Measurements from ENCODE around the gene ZMIZ1.

Gene ZMIZ1

DNA sequence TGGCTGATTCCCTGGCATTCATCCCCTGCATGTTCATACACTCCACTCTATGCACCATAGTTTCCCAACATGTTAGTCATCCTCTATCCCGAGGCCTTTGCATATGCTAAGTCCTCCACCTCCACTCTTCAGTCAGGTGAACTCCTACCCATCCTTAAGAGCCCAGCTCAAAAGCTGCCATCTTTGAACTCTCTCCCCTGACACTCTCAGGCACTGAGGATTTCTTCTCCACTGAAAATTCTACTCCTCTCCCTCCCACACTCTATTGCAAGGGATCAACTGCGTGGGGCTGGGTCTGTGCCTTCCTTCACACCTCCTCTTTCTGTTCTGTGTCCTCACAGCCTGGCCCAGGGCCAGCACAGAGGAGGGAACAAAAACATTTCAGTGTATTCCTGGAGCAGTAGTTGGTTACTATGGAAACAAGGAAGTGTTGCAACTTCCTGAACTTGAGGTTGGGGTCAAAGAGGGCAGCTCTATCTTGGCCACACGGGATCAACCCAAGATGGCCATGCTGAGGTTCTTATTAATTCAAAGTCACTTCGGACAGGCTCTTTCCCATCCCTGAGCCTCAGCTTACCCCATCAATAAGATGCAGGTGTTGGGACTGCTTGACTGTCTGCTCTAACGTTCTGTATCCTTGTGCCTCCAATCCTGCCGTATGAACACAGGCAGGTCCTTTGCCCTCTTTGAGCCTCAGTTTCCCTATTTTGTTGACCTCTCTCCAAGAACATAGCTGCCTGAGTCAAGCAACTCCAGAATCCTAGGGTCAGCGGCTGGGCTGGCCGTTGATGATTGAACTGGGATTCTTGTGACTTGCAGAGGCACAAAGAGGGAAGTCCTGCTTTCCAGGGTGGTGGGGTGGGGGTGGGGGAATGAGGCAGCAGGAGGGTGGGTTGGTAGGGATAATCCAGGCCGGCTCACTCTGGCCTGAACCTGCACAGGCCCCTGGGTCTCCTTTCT lies 15.5 kb downstream of the ZMIZ1 start:
- TF ChIP-seq FOXP2 (optimal IDR thresholded peaks at IDR 0.05; ENCODE audit: borderline replicate concordance, extremely low read depth, extremely low read length, insufficient read depth) (peak; percentile 29), TAF1 (IDR thresholded peaks at IDR 0.05; ENCODE audit: borderline replicate concordance, insufficient read depth, low read length) (no peak), SIN3A (IDR thresholded peaks at IDR 0.05; ENCODE audit: borderline replicate concordance, insufficient read depth, low read length) (peak; percentile 49; the same call in 1 of the 2 replicates)
- TF ChIP-seq, protein P1, sequence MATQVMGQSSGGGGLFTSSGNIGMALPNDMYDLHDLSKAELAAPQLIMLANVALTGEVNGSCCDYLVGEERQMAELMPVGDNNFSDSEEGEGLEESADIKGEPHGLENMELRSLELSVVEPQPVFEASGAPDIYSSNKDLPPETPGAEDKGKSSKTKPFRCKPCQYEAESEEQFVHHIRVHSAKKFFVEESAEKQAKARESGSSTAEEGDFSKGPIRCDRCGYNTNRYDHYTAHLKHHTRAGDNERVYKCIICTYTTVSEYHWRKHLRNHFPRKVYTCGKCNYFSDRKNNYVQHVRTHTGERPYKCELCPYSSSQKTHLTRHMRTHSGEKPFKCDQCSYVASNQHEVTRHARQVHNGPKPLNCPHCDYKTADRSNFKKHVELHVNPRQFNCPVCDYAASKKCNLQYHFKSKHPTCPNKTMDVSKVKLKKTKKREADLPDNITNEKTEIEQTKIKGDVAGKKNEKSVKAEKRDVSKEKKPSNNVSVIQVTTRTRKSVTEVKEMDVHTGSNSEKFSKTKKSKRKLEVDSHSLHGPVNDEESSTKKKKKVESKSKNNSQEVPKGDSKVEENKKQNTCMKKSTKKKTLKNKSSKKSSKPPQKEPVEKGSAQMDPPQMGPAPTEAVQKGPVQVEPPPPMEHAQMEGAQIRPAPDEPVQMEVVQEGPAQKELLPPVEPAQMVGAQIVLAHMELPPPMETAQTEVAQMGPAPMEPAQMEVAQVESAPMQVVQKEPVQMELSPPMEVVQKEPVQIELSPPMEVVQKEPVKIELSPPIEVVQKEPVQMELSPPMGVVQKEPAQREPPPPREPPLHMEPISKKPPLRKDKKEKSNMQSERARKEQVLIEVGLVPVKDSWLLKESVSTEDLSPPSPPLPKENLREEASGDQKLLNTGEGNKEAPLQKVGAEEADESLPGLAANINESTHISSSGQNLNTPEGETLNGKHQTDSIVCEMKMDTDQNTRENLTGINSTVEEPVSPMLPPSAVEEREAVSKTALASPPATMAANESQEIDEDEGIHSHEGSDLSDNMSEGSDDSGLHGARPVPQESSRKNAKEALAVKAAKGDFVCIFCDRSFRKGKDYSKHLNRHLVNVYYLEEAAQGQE (IDR thresholded peaks at IDR 0.05; ENCODE audit: insufficient read depth in 1 of 2, low read depth in 2 of 2, low read length in 2 of 2) = no peak

DNA sequence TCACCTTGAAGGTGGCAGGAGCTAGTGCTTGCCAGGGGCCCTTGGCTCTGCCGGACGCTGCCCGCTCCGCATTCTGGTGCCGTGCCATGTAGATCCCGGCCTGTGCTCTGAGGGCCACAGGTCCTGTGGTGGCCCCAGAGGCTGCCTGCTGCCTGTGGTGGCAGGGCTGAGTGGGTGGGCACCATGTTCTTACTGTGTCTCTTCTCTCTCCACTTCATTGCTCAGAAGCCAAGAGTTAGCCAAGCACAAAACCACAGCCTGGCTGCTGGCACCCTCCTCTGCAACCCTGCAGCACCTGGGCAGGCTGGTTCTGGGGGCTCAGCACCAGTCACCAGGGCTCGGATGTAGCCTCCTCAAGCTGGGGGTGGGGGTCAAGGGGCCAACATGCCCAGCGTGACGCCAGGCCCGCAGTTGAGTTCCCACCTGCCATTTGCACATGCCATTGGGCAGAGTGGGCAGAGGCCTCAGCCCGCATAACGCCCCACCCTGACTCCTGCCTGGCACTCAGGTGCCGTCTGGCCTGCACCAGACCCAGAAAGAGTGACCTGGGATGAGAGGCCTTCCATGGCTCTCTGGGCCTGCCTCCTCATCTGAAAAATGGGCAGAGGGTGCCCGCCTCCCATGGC lies 16.3 kb downstream of the ZMIZ1 start:
- TF ChIP-seq TAF1 (IDR thresholded peaks at IDR 0.05; ENCODE audit: borderline replicate concordance, insufficient read depth, low read length) (no peak), POLR2AphosphoS5 (IDR thresholded peaks at IDR 0.05; ENCODE audit: low read depth, low read length) (no peak), FOXP2 (optimal IDR thresholded peaks at IDR 0.05; ENCODE audit: borderline replicate concordance, extremely low read depth, extremely low read length, insufficient read depth) (no peak), SIN3A (IDR thresholded peaks at IDR 0.05; ENCODE audit: borderline replicate concordance, insufficient read depth, low read length) (no peak)
- TF ChIP-seq, protein P1 (IDR thresholded peaks at IDR 0.05; ENCODE audit: insufficient read depth in 1 of 2, low read depth in 2 of 2, low read length in 2 of 2) = no peak

DNA sequence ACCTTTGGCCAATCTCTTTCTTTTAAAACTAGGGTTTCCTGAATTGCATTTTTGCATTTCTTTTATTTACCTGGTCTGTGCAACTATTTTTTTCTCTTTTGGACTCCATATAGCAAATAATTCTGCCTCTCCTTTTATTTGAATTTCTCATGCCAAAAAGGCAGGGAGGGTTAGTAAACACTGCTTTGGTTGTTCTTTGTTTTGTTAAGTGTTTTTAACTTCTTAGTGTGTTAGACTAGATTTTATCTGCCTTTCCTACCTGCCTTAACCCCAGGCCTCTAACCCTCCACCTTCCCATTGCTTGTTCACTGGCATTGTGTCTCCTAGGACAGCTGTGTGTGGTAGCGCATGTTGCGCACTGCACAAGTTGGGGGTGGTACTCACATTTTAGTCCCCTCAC lies 18.1 kb downstream of the ZMIZ1 start:
- no peak for TF ChIP-seq TAF1 (IDR thresholded peaks at IDR 0.05; ENCODE audit: borderline replicate concordance, insufficient read depth, low read length)
- no peak for TF ChIP-seq FOXP2 (optimal IDR thresholded peaks at IDR 0.05; ENCODE audit: borderline replicate concordance, extremely low read depth, extremely low read length, insufficient read depth)
- no peak for TF ChIP-seq POLR2AphosphoS5 (IDR thresholded peaks at IDR 0.05; ENCODE audit: low read depth, low read length)
- TF ChIP-seq, protein P1 (IDR thresholded peaks at IDR 0.05; ENCODE audit: insufficient read depth in 1 of 2, low read depth in 2 of 2, low read length in 2 of 2) = no peak
- TF ChIP-seq SIN3A (IDR thresholded peaks at IDR 0.05; ENCODE audit: borderline replicate concordance, insufficient read depth, low read length) = no peak

DNA sequence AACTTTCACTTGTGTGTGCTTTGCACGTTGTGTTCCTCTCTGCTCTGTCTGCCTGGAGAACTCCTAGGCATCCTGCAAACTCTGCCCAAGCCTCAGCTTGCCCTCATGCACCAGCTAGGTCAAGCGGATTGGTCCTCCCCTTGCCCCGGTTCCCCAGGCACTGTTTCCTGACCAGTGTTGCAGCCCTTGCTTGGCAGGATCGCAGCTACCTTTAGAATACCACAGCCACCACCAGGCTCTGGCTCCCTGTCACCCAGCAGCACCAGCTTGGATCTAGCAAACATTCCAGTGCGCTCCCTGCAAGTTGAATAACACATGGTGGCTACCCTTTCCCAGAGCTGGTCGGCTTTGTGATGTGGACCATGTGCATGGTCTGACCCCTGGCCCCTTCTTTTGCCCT lies 19.0 kb downstream of the ZMIZ1 start:
- no peak for TF ChIP-seq FOXP2 (optimal IDR thresholded peaks at IDR 0.05; ENCODE audit: borderline replicate concordance, extremely low read depth, extremely low read length, insufficient read depth)
- TF ChIP-seq TAF1 (IDR thresholded peaks at IDR 0.05; ENCODE audit: borderline replicate concordance, insufficient read depth, low read length) = no peak
- no peak for TF ChIP-seq SIN3A (IDR thresholded peaks at IDR 0.05; ENCODE audit: borderline replicate concordance, insufficient read depth, low read length)
- TF ChIP-seq POLR2AphosphoS5 (IDR thresholded peaks at IDR 0.05; ENCODE audit: low read depth, low read length) = no peak
- TF ChIP-seq, protein P1 (IDR thresholded peaks at IDR 0.05; ENCODE audit: insufficient read depth in 1 of 2, low read depth in 2 of 2, low read length in 2 of 2) = no peak
